ENCODE measurements around the gene NBEA.

DNA sequence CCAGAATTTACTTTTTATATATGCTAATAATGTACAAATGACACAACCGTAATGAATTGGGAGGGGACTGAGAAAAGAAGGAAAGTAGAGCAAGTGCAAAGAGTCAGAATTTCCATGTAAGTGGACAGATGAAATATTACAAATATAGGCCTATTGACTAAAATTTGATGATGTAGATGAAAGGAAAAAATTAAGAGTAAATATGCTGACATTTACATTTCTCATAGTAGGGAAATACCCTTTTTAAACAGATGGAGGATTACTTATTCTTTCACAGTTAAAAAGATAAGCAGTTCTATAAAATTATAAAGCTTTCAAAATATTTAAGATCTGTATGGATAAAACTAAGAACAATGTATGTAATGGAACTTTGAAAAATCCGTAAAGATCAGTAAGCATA, 185.4 kb downstream of the NBEA start:
- no peak for TF ChIP-seq POLR2A (IDR thresholded peaks at IDR 0.05)
- TF ChIP-seq, protein P1, sequence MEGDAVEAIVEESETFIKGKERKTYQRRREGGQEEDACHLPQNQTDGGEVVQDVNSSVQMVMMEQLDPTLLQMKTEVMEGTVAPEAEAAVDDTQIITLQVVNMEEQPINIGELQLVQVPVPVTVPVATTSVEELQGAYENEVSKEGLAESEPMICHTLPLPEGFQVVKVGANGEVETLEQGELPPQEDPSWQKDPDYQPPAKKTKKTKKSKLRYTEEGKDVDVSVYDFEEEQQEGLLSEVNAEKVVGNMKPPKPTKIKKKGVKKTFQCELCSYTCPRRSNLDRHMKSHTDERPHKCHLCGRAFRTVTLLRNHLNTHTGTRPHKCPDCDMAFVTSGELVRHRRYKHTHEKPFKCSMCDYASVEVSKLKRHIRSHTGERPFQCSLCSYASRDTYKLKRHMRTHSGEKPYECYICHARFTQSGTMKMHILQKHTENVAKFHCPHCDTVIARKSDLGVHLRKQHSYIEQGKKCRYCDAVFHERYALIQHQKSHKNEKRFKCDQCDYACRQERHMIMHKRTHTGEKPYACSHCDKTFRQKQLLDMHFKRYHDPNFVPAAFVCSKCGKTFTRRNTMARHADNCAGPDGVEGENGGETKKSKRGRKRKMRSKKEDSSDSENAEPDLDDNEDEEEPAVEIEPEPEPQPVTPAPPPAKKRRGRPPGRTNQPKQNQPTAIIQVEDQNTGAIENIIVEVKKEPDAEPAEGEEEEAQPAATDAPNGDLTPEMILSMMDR (IDR thresholded peaks at IDR 0.05) = no peak

Data from sigmoid colon (tissue), 3 donors.